ENCODE measurements around the gene ATL1.

ATL1 gene

GRCh38 chr14:50559990-50560930, at the start of gene ATL1:
ATL1 (plus strand) TSS chr14:50560145; CDS start chr14:50560266, 121 bp downstream.
- peak; percentile 74 for DNase-seq

GRCh38 chr14:50510157-50510556, 49.8 kb upstream of the ATL1 start:
- DNase-seq: no peak

GRCh38 chr14:50512463-50512862, 47.5 kb upstream of the ATL1 start:
- DNase-seq: peak; percentile 66

GRCh38 chr14:50516091-50516490, 43.9 kb upstream of the ATL1 start:
- DNase-seq: no peak

GRCh38 chr14:50520947-50521815, 38.8 kb upstream of the ATL1 start:
- DNase-seq: no peak

- DNase-seq: no peak
Measured at GRCh38 chr14:50521912-50522341, 38.0 kb upstream of the ATL1 start.

GRCh38 chr14:50523271-50524041, 36.5 kb upstream of the ATL1 start:
- DNase-seq: no peak

GRCh38 chr14:50524060-50524459, 35.9 kb upstream of the ATL1 start:
- DNase-seq: no peak

- no peak for DNase-seq
Measured at GRCh38 chr14:50524731-50525515, 35.0 kb upstream of the ATL1 start.

- no peak for DNase-seq
Measured at GRCh38 chr14:50528000-50528399, 31.9 kb upstream of the ATL1 start.

GRCh38 chr14:50529288-50530179, 30.4 kb upstream of the ATL1 start:
- DNase-seq: no peak

- no peak for DNase-seq
Measured at GRCh38 chr14:50530358-50530757, 29.6 kb upstream of the ATL1 start.

- peak; percentile 43 for DNase-seq
Measured at GRCh38 chr14:50530794-50531365, 29.1 kb upstream of the ATL1 start.

- peak; percentile 41 for DNase-seq
Measured at GRCh38 chr14:50531595-50532501, 28.1 kb upstream of the ATL1 start.

- peak; percentile 94 for DNase-seq
Measured at GRCh38 chr14:50532502-50533240, 27.3 kb upstream of the ATL1 start, which contains the start of gene MAP4K5. MAP4K5 (minus strand) TSS chr14:50532569; CDS start chr14:50532049, 520 bp downstream.

GRCh38 chr14:50533241-50533705, 26.7 kb upstream of the ATL1 start:
- peak; percentile 69 for DNase-seq

- DNase-seq: peak; percentile 59
Measured at GRCh38 chr14:50533806-50534205, 26.1 kb upstream of the ATL1 start.

- no peak for DNase-seq
Measured at GRCh38 chr14:50534416-50534815, 25.5 kb upstream of the ATL1 start.
